B cell (primary cell): ENCODE results near the gene TENM3. TPM values are rescaled to one million over a fixed set of nuclear protein-coding genes. Genes with fewer than 3 reads are reported as not detected.

Experiments
- ATAC-seq: fragments of 200-7000 bp; cut with Tn5 transposase; one replicate; pipeline ENCODE4 v1.10.0; 2021; ENCODE audit warnings: low read depth, mild to moderate bottlenecking, moderate number of reproducible peaks, moderate library complexity
- CTCF ChIA-PET: fragments of 350-600 bp; sonication (Branson Sonifier 250); formaldehyde crosslinking; loops from one replicate; lab custom pipeline; 2021; ENCODE audit warnings: antibody characterized with exemption, inconsistent platforms; lab: Charles Lee
- POLR2A ChIA-PET: fragments of 350-600 bp; sonication (Branson Sonifier 250); formaldehyde crosslinking; loops from one replicate; lab custom pipeline; 2021; ENCODE audit warnings: antibody characterized with exemption; lab: Charles Lee
- DNase-seq: peaks from one replicate; pipeline ENCODE4 v3.0.0; 2013
- H2AFZ ChIP-seq: 2 replicates; pipeline ENCODE4 v1.6.1; 2012; ENCODE audit warnings: mild to moderate bottlenecking, low read depth, low read length; ENCODE audit not compliant: insufficient read depth, poor library complexity, severe bottlenecking
- H3K27ac ChIP-seq, 2 donors: 1 replicate in 1 of 2; 2 replicates in 1 of 2; pipeline ENCODE4 v1.5.1; 2012 to 2013; ENCODE audit warnings: low read length in 2 of 2, mild to moderate bottlenecking in 2 of 2, moderate library complexity in 1 of 2
- H3K27me3 ChIP-seq, 4 experiments: fragments of 200-600 bp in 1 of 4; sonication (generic) in 1 of 4; replicated peaks in 1 of 4; 1 replicate in 2 of 4; 2 replicates in 2 of 4; pipeline versions ENCODE4 v1.6.1 to v1.7.0; 2013 to 2016; ENCODE audit warnings: low read length in 3 of 4, mild to moderate bottlenecking in 2 of 4, mixed read lengths in 1 of 4, moderate library complexity in 1 of 4; ENCODE audit not compliant: insufficient read depth in 4 of 4, control insufficient read depth in 3 of 4; ENCODE audit errors: control extremely low read depth in 1 of 4
- H3K36me3 ChIP-seq, 2 experiments: replicated peaks in 1 of 2; 1 replicate in 1 of 2; 2 replicates in 1 of 2; pipeline versions ENCODE4 v1.6.1 to v1.7.1; 2013; ENCODE audit warnings: low read length in 1 of 2; ENCODE audit not compliant: insufficient read depth in 2 of 2, control insufficient read depth in 1 of 2; ENCODE audit errors: control extremely low read depth in 1 of 2, extremely low read depth in 1 of 2
- H3K4me1 ChIP-seq, 2 donors: fragments of 200-600 bp in 1 of 2; sonication (generic) in 1 of 2; 1 replicate in 1 of 2; 2 replicates in 1 of 2; pipeline versions ENCODE4 v1.5.1 to v1.6.1; 2013 to 2017; ENCODE audit warnings: low read length in 2 of 2; ENCODE audit not compliant: control insufficient read depth in 2 of 2, insufficient read depth in 2 of 2
- H3K4me2 ChIP-seq: replicated peaks from 2 replicates; pipeline ENCODE3; 2012; ENCODE audit warnings: mild to moderate bottlenecking, low read depth, low read length; ENCODE audit not compliant: poor library complexity, severe bottlenecking
- H3K4me3 ChIP-seq, 5 experiments: fragments of 200-600 bp in 1 of 5; sonication (generic) in 1 of 5; 1 replicate in 3 of 5; 2 replicates in 2 of 5; pipeline versions ENCODE4 v1.5.1 to v1.7.0; 2011 to 2016; ENCODE audit warnings: low read length in 4 of 5, mild to moderate bottlenecking in 4 of 5, low read depth in 2 of 5, control low read depth in 1 of 5, moderate library complexity in 1 of 5; ENCODE audit not compliant: insufficient read depth in 1 of 5; ENCODE audit errors: control extremely low read depth in 1 of 5, extremely low read depth in 1 of 5
- H3K79me2 ChIP-seq: fragments of 200-600 bp; sonication (generic); one replicate; pipeline ENCODE4 v1.6.0; 2016; ENCODE audit warnings: low read length; ENCODE audit not compliant: control insufficient read depth, insufficient read depth
- H3K9ac ChIP-seq: fragments of 200-600 bp; sonication (generic); 2 replicates; pipeline ENCODE4 v1.6.1; 2017; ENCODE audit warnings: mild to moderate bottlenecking, low read length, moderate library complexity
- H3K9me3 ChIP-seq, 3 donors: one replicate each; pipeline versions ENCODE4 v1.6.1 to v1.7.1; 2013; ENCODE audit warnings: low read length in 2 of 3; ENCODE audit not compliant: control insufficient read depth in 2 of 3, insufficient read depth in 1 of 3; ENCODE audit errors: control extremely low read depth in 1 of 3
- H4K20me1 ChIP-seq: 2 replicates; pipeline ENCODE4 v1.6.0; 2012; ENCODE audit warnings: mild to moderate bottlenecking, low read length; ENCODE audit not compliant: insufficient read depth, control insufficient read depth, poor library complexity, severe bottlenecking
- H3K27ac Mint-ChIP-seq: one replicate; pipeline ENCODE4 v1.8.0; 2021; ENCODE audit warnings: mixed read lengths
- H3K27me3 Mint-ChIP-seq: one replicate; pipeline ENCODE4 v1.8.0; 2021; ENCODE audit warnings: mixed read lengths
- H3K4me1 Mint-ChIP-seq: one replicate; pipeline ENCODE4 v1.8.0; 2021; ENCODE audit warnings: mixed read lengths
- H3K4me3 Mint-ChIP-seq: one replicate; pipeline ENCODE4 v1.8.0; 2021; ENCODE audit warnings: mixed read lengths
- H3K9me3 Mint-ChIP-seq: one replicate; pipeline ENCODE4 v1.8.0; 2022; ENCODE audit warnings: mixed read lengths; ENCODE audit not compliant: insufficient read depth
- CTCF ChIP-seq: fragments of 200-600 bp; IDR thresholded peaks from one replicate; pipeline ENCODE4 v1.8.0; 2022; ENCODE audit warnings: antibody characterized with exemption, mild to moderate bottlenecking
- EZH2 ChIP-seq: IDR thresholded peaks from 2 replicates; pipeline ENCODE4 v1.6.1; 2012; ENCODE audit warnings: borderline replicate concordance, low read depth, mild to moderate bottlenecking, moderate library complexity, low read length; ENCODE audit not compliant: insufficient read depth, poor library complexity, severe bottlenecking
- WGBS: methylation state at CpG from one replicate; pipeline ENCODE4 v1.1.5; 2013; ENCODE audit warnings: missing lambda C conversion rate; ENCODE audit not compliant: insufficient coverage; 5-methylcytosine and 5-hydroxymethylcytosine counted together
- intact Hi-C: fragments of 100-400 bp; cut with micrococcal nuclease; formaldehyde crosslinking; loops from one replicate; pipeline ENCODE4 v1.10.0; 2022
- polyA plus RNA-seq: library from polyadenylated mRNA; depleted of rRNA; stranded (reverse); fragments of >200 nt; gene quantifications from 2 replicates; pipeline ENCODE4 v1.2.3, GENCODE V29; 2012
- total RNA-seq, 2 donors: library from RNA; stranded (reverse); fragments of 120-200 nt in 1 of 2; gene quantifications; 1 replicate in 1 of 2; 2 replicates in 1 of 2; pipeline versions ENCODE4 v1.2.3 to v1.2.4, GENCODE V29; 2013 to 2022

TENM3 gene
- total and polyA plus RNA-seq, 2 donors (not counting 1 experiment from before 2014, with no cell fraction given): not detected

- H3K27me3 Mint-ChIP-seq: no peaks in the 10 kb centered on the region
- POLR2A ChIA-PET: no interaction called here
- Histone ChIP-seq H3K79me2 (no peaks in the 10 kb centered on the region), H3K4me2 (no peak overlapping the region), H3K36me3 (no peaks in the 10 kb centered on the region), H3K27me3 (no peaks in the 10 kb centered on the region), H3K4me3 (no peak overlapping the region), H3K4me1 (no peaks in the 10 kb centered on the region), H4K20me1 (no peaks in the 10 kb centered on the region), H3K9me3 (no peaks in the 10 kb centered on the region), H2AFZ (no peak overlapping the region), H3K27ac (no peak overlapping the region), H3K9ac (no peak overlapping the region)
- H3K9me3 Mint-ChIP-seq: no peaks in the 10 kb centered on the region
- intact Hi-C loops: no loop called here
- WGBS: 83% methylated on average over 1 of the region's 6 CpGs
- TF ChIP-seq CTCF (no peak), EZH2 (no peak)
- H3K27ac Mint-ChIP-seq: no peak overlapping the region
- ATAC-seq: no peak
- CTCF ChIA-PET: no interaction called here
- H3K4me1 Mint-ChIP-seq: no peaks in the 10 kb centered on the region
- no peak for DNase-seq
- no peak overlapping the region for H3K4me3 Mint-ChIP-seq
These were observed 517.4 kb downstream of the TENM3 start for GRCh38 chr4:182760551-182761043.

DNA sequence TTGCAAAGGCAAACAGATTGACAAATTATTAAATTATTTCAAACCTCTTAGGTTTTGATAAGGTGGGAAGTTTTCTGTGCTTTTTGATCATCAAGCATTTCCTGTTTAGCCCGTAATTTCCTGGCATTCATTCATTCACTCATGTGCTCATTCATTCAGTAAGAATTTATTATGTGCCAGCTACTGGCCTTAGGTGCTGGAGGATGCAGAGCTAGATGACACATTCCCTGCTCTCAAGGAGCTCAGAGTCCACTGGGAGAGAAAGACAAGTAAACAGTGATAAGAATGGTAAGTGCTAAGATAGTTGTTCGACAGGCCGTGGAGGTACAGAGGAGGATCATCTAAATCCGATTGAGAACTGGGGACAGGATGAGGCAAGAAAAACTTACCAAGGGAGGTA is 520.9 kb downstream of the TENM3 start:
- Mint-ChIP-seq H3K4me3 (no peak overlapping the region), H3K9me3 (no peaks in the 10 kb centered on the region), H3K27me3 (no peaks in the 10 kb centered on the region), H3K4me1 (no peaks in the 10 kb centered on the region), H3K27ac (no peak overlapping the region)
- Histone ChIP-seq H3K79me2 (no peaks in the 10 kb centered on the region), H3K27ac (no peak overlapping the region), H3K4me2 (no peak overlapping the region), H3K27me3 (no peaks in the 10 kb centered on the region), H3K9ac (no peak overlapping the region), H3K4me1 (no peaks in the 10 kb centered on the region), H4K20me1 (no peaks in the 10 kb centered on the region), H3K36me3 (no peaks in the 10 kb centered on the region), H3K4me3 (no peak overlapping the region), H2AFZ (no peak overlapping the region), H3K9me3 (no peaks in the 10 kb centered on the region)
- no peak for ATAC-seq
- POLR2A ChIA-PET: no interaction called here
- CTCF ChIA-PET: no interaction called here
- WGBS: 98% methylated on average over 3 of the region's 4 CpGs
- no peak for DNase-seq
- intact Hi-C loops: no loop called here
- no peak for TF ChIP-seq CTCF
